ENCODE results near the gene KCTD19.

The KCTD19 gene

GRCh38 chr16:67257486-67258160 lies 68.9 kb downstream of the KCTD19 start:
- DNase-seq, result no peak

- no peak for DNase-seq
Observed at GRCh38 chr16:67256701-67257230, 69.8 kb downstream of the KCTD19 start.

GRCh38 chr16:67255553-67256221 lies 70.9 kb downstream of the KCTD19 start:
- DNase-seq, result no peak

GRCh38 chr16:67254801-67255552 lies 71.6 kb downstream of the KCTD19 start:
- DNase-seq, result no peak

- DNase-seq, result no peak
Observed at GRCh38 chr16:67252609-67253497, 73.7 kb downstream of the KCTD19 start.

GRCh38 chr16:67250045-67250327 lies 76.6 kb downstream of the KCTD19 start:
- no peak for DNase-seq

- no peak for DNase-seq
Observed at GRCh38 chr16:67249178-67250044, 77.1 kb downstream of the KCTD19 start.

- no peak for DNase-seq
Observed at GRCh38 chr16:67248401-67249177, 78.0 kb downstream of the KCTD19 start, which contains the start of gene SLC9A5. SLC9A5 (plus strand) TSS chr16:67248979; CDS start chr16:67249015, 36 bp downstream.

- no peak for DNase-seq
Observed at GRCh38 chr16:67248073-67248400, 78.5 kb downstream of the KCTD19 start.

GRCh38 chr16:67247192-67248072 lies 79.1 kb downstream of the KCTD19 start, which contains the start of gene FHOD1:
FHOD1 (minus strand) TSS chr16:67247481; CDS start chr16:67247410, 71 bp downstream.
- DNase-seq, result peak; percentile 92

GRCh38 chr16:67246756-67247191 lies 79.8 kb downstream of the KCTD19 start:
- DNase-seq, result no peak

GRCh38 chr16:67246081-67246755 lies 80.3 kb downstream of the KCTD19 start:
- no peak for DNase-seq

- no peak for DNase-seq
Observed at GRCh38 chr16:67245674-67246080, 80.9 kb downstream of the KCTD19 start.

GRCh38 chr16:67245186-67245585 lies 81.4 kb downstream of the KCTD19 start:
- no peak for DNase-seq

GRCh38 chr16:67244387-67245185 lies 82.0 kb downstream of the KCTD19 start:
- DNase-seq, result no peak

GRCh38 chr16:67243481-67243880 lies 83.1 kb downstream of the KCTD19 start:
- DNase-seq, result no peak

GRCh38 chr16:67242138-67242730 lies 84.3 kb downstream of the KCTD19 start:
- no peak for DNase-seq
